GM12873 (cell line): ENCODE results near the gene CEP131.

Experiments used
- TF ChIP-seq, protein P1 (sequence below): IDR thresholded peaks from 2 replicates; pipeline ENCODE4 v1.5.1; 2012; ENCODE audit warnings: low read depth, mild to moderate bottlenecking, moderate library complexity, low read length, control low read depth; ENCODE audit not compliant: insufficient read depth; ENCODE audit errors: missing control alignments

CEP131 gene

DNA sequence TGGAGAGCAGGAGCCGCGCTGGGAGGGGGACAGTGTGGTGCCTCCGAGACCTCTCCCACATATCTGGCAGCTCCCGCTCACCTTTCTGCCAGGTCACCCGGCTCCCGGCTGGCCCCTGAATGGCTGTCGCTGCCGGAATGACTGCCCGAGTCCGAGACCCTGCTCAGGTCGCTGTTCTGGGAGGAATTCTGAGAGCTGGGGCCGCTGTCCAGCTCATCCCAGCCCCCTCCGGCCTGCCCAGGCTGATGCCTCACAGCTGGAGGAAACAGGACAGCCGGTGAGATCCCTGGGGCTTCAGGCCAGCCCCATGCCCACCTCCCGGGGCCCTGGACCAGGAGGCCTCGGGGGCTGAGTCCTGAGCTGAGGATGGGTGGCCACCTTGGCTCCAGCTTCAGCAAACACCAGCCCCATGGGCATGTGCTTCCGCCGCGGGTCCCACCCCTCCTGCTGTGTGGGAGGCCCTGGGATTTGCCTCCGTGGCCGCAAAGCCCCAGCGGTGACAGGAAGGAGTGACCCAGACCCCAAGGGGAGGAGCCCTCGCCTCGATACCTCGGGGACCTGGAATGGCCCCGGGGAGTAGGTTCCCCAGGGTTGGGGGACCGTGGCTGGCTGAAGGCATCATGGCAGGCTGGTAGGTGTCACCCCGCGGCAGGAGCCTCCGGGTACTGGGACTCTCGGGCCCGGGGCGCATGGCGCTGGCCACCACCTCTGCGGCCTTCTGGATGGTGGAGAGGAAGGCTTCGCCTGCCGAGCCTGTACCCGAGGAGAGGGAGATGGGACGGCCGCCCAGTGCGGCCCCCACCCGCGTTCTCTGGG, 9.2 kb upstream of the CEP131 start:
- TF ChIP-seq, protein P1, sequence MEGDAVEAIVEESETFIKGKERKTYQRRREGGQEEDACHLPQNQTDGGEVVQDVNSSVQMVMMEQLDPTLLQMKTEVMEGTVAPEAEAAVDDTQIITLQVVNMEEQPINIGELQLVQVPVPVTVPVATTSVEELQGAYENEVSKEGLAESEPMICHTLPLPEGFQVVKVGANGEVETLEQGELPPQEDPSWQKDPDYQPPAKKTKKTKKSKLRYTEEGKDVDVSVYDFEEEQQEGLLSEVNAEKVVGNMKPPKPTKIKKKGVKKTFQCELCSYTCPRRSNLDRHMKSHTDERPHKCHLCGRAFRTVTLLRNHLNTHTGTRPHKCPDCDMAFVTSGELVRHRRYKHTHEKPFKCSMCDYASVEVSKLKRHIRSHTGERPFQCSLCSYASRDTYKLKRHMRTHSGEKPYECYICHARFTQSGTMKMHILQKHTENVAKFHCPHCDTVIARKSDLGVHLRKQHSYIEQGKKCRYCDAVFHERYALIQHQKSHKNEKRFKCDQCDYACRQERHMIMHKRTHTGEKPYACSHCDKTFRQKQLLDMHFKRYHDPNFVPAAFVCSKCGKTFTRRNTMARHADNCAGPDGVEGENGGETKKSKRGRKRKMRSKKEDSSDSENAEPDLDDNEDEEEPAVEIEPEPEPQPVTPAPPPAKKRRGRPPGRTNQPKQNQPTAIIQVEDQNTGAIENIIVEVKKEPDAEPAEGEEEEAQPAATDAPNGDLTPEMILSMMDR: no peak

DNA sequence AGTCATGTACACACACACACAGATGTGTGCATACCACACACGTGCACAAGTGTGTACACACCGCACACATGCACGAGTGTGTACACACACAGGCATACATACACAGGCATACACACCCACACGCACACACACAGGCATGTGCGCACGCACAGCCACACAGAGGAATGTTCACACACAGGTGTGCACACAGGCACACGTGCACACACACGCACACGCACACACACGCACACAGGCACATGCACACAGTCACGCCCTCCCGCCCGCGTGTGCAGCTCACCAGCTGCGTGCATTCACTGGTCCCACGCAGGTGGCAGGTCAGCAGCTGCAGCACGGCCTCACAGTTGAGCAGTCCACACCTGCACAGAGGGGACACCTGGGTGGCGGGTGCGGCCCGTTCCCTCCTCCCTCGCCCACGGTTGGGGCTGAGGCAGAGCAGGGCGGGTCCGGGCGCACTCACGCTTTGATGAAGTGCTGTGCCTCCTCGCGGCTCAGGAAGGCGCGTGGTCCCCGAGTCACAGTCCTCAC, 8.4 kb upstream of the CEP131 start:
- TF ChIP-seq, protein P1: no peak

DNA sequence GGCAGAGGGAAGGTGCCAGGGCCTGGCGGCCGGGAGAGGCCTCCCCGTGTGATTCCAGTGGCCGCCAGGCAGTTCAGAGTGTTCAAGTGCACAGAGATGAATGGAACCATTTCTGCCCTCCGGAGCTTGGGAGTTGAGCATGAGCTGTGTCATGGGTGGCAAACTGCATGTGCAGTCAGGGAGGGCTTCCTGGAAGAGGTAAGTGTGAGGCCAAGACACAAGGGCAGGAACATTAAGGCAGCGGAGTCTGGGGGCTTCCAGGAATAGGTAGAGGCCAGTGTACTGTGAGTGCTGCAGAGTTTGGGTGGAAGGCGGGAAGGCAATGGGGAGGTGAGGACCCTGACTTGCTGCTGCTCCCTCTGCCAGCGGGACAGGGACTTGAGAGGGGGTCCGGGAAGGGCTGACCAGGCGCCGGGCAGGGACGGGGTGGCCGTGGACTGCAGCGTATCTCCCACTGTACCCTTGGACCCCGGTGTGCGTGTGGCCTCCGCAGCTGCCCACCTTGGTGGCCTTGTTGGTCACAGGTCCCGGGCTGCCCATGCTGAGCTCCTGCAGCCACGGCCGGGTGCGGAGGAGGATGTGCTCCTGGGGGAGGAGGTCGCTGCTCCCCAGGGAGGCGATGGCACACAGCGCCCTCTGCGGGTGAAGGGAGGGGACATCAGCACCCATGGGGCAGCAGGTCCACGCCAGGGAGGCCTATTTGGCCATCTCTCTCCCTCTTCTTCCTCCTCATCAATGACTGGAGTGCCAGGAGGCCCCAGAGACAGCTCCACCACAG, 7.5 kb upstream of the CEP131 start:
- TF ChIP-seq, protein P1: peak; percentile 49

DNA sequence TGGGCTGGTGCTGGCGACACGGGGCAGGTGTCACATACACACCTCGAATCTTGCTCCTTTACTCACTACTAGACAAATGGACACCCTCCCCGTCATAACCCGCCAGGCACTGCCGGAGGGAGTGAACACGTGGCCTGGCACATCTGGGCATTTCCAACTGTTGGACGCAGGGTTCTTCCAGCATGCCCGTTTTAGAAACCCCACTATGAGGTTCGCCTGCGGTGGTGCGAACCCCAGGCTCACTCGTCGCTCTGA, 6.8 kb upstream of the CEP131 start:
- TF ChIP-seq, protein P1: no peak

DNA sequence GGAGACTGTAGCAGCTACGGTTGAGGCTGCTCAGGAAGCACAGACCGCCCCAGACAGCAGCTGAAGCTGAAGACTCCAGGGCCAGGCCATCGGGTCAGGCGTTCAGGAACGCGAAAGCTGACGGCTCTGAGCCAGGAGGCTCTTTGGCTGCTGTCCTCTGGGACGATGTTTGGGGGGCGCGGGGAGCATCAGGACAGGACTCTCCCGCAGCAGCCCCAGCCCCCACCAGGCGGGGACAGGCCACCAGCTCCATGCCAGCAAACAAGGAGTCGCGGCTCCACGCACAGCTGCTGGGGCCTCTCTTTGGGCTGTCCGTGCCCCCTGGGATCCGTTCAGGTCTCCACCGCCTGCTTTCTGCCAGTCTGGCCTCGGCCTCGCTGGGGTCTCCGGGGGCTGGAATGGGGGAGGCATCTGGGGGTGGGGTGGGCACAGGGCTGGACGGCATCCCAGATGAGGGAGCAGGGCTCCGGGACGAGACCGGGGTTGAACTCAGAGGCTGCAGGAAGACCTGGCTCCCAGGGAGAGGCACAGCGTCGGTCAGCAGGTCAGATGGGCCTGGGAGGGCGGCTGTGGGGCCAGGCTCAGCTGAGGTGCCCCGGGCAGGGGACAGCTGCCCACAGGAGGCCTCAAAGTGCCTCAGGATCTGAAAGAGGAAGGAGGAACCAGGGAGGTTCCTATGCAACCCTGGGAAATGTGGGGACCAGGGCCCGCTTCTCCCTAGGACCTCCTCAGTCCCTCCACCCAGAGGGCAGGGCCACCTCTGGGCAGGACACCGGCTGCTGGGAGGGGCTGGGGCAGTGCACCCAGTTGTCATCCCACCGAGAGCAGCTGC, 6.3 kb upstream of the CEP131 start:
- TF ChIP-seq, protein P1: no peak

DNA sequence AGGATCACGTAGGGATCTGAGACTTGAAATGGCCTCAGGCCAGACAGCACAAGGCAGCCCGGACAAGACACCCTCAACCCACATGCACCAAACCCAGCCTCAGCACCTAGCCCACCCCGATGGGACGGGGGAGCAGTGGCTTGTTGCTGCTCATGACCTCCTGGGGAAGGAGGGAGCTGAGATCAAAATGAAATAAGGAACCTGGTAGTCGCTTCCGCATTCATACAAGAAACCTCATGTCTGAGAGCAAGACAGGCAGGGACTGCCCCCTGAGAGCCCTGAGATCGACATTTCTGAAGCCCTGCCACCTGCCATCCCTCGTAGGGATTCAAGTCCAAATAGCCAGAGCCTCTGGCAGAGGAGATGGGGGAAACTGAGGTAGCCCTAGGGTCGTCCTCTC, 5.7 kb upstream of the CEP131 start:
- TF ChIP-seq, protein P1: no peak

DNA sequence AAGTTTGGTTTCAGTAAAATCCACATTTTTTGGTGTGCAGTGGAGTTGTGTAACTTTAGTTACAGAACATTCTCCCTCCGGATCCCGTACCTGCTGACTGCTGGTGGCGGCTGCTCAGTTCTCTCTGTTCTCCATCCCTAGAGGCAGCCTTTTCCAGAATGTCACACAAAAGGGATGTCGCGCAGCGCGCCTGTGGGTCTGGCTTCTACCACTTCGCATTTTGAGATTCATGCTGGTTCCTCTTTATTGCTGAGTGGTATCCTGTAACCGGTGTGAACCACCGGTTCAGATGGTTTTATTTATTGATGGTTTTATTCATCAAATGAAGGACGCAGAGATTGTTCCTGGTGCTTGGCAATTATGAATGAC, 981 bp upstream of the CEP131 start:
- TF ChIP-seq, protein P1: no peak
